Erythroblast (primary cell): ENCODE data around the gene NKD1.

Source experiments
- GATA1 ChIP-seq: IDR thresholded peaks from 2 replicates; pipeline ENCODE4 v1.6.1; 2011; ENCODE audit warnings: low read depth, mild to moderate bottlenecking, control low read depth, low read length, moderate library complexity
- POLR2A ChIP-seq: IDR thresholded peaks from 2 replicates; pipeline ENCODE4 v1.6.1; 2011; ENCODE audit warnings: mild to moderate bottlenecking, low read length

DNA sequence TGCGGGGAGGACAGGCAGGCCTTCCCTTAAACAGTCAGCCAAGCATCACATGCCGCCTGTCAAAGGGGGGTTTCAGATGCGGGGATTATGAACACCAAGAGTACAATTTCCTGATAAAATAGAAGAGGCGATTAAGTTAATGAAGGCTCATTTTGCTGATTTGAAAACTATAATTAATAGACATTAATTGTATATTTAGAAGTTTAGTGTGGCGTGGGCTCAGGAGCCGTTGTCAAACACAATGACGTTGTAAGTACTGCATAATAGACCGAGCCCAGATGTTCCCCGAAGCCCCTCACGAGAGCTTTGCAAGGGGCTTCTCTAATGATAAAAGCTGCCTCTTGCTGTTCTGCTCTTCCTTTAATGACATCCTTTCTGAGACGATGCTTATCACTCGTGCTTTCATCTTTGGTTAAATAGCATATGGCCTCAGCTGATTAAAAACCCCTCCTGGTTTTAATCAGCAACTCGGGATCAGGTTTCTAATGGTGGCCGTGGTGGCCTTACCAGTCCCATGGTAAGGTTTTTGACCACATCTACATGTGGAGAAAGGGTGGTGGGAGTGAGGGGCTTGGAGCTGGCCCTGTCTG is 104.7 kb downstream of the NKD1 start:
- TF ChIP-seq POLR2A (no peak), GATA1 (no peak)
